ENCODE data around the gene PIEZO2.

DNA sequence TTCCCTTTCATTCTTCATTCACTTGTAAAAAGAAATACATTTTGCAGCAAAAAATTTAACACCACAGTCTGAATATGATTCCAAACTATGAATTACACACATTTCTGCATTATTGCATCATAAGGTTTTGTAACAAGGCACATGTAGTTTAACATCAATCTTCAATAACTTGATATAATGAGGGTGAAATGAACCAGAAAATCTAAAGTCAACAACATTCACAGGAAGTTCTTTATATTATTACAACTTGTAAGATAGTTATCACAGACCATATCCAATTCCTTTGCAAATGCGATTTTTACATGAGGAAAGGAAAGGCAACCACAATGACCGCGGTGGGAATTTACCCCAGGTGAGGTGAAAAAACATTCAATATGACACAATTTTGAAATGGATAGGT lies 410.2 kb downstream of the PIEZO2 start:
- TF ChIP-seq, protein P1, sequence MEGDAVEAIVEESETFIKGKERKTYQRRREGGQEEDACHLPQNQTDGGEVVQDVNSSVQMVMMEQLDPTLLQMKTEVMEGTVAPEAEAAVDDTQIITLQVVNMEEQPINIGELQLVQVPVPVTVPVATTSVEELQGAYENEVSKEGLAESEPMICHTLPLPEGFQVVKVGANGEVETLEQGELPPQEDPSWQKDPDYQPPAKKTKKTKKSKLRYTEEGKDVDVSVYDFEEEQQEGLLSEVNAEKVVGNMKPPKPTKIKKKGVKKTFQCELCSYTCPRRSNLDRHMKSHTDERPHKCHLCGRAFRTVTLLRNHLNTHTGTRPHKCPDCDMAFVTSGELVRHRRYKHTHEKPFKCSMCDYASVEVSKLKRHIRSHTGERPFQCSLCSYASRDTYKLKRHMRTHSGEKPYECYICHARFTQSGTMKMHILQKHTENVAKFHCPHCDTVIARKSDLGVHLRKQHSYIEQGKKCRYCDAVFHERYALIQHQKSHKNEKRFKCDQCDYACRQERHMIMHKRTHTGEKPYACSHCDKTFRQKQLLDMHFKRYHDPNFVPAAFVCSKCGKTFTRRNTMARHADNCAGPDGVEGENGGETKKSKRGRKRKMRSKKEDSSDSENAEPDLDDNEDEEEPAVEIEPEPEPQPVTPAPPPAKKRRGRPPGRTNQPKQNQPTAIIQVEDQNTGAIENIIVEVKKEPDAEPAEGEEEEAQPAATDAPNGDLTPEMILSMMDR (IDR thresholded peaks at IDR 0.05): no peak
- no peak for TF ChIP-seq EZH2 (IDR thresholded peaks at IDR 0.05; ENCODE audit: borderline replicate concordance, insufficient read depth, low read depth, low read length, poor library complexity, severe bottlenecking)

All from B cell (primary cell).